IMR-90 (cell line): ENCODE measurements around the gene PHOSPHO1.

ENCODE experiments used
- RAD21 ChIP-seq: IDR thresholded peaks from 2 replicates; pipeline ENCODE4 v1.6.1; 2012; ENCODE audit warnings: low read length, improper control_type of control experiment
- TF ChIP-seq, protein P1 (sequence below): conservative IDR thresholded peaks from 2 replicates; pipeline ENCODE4 v1.5.1; 2012; ENCODE audit warnings: mild to moderate bottlenecking, low read depth, low read length, improper control_type of control experiment

DNA sequence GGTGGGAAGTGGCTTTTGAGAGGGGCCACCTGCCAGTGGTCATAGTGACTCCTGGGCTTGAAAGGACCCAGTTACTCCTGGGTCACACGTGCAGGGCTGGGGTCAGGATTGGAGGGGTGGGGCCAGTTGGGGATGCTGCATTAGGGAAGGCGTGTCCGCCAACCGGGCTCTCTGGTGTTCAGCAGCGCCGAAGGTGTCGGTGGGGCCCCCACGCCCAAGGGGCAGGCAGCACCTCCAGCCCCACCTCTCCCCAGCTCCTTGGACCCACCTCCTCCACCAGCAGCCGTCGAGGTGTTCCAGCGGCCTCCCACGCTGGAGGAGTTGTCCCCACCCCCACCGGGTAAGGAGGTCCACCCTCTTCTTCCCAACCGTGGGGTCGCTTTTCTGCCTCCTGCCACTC lies 10.6 kb downstream of the PHOSPHO1 start:
- TF ChIP-seq, protein P1, sequence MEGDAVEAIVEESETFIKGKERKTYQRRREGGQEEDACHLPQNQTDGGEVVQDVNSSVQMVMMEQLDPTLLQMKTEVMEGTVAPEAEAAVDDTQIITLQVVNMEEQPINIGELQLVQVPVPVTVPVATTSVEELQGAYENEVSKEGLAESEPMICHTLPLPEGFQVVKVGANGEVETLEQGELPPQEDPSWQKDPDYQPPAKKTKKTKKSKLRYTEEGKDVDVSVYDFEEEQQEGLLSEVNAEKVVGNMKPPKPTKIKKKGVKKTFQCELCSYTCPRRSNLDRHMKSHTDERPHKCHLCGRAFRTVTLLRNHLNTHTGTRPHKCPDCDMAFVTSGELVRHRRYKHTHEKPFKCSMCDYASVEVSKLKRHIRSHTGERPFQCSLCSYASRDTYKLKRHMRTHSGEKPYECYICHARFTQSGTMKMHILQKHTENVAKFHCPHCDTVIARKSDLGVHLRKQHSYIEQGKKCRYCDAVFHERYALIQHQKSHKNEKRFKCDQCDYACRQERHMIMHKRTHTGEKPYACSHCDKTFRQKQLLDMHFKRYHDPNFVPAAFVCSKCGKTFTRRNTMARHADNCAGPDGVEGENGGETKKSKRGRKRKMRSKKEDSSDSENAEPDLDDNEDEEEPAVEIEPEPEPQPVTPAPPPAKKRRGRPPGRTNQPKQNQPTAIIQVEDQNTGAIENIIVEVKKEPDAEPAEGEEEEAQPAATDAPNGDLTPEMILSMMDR = no peak
- no peak for TF ChIP-seq RAD21
